ENCODE results near the gene FSCN2.
"Not testable (repeated sequence)": the region's sequence is repeated elsewhere in the genome, so short reads cannot be mapped to it uniquely, and the experiment has no call there.

The FSCN2 gene

DNA sequence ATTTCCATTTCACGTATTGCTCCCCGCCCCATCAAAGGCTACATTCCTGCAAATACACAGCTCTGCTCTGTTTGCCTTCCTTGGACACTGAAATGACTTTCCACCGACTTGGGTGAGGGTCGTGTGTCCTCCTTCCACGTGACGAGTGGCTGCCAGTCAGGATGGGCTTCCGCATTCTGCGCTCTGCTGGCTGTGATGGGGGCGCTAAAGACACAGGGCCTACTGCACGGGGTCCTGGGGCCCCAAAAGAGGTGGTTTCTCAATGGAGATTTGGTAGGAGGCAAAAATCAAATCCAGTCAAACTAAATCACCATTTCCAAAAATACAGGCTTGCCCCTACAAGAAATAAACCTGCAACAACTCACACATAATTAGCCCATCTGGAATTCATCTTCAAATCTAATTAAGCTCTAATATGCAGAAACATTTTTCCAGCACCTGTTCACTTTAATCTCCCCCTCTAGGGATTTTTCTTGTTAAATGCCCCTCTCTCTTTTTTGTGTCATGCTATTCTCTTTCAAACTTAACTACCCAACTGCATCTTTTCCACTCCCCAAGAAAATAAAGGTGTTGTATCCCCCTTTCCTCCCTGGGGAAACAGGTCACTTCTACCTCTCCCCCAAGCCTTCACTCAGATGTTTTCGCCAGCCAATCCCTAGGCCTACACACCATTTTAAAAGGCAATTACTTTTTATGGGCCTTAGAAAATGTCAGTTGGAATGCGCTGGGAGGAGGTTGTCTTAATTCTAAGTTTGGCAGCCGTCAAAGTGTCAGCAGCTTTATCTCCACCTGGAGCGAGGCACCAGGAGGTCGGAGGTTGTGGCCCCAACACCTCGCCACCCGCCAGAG lies 45.8 kb downstream of the FSCN2 start:
- no peak for DNase-seq

DNA sequence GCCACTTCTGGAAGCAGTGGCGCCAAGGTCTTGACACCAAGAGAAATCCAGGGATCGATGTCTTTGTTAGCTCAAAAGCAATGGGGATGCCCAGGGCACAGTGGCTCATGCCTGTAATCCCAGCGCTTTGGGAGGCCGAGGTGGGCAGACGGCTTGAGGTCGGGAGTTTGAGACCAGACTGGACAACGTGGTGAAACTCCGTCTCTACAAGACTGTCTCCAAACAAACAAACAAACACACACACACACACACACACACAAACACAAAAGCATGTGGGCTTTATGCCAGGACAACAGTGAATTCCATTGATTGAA lies 46.4 kb downstream of the FSCN2 start:
- DNase-seq: no peak

DNA sequence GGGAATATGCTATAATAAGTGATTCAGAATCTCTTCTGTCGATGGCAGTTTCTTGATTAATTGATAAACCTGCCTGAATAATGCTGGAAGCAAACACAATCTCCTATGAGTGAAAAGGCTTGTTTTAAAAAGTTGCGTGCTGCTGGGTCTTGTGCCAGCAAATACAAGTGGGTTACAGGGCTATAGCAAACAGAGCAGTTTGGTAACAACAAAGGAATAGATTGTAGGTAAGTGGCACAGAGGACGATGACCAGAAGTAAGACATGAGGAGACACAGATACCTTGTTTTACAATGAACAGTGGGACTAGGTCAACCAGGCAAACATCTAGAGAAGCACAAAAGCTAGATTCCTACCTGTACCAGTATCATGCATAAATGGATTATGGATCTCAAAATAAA lies 47.7 kb downstream of the FSCN2 start:
- DNase-seq: no peak

DNA sequence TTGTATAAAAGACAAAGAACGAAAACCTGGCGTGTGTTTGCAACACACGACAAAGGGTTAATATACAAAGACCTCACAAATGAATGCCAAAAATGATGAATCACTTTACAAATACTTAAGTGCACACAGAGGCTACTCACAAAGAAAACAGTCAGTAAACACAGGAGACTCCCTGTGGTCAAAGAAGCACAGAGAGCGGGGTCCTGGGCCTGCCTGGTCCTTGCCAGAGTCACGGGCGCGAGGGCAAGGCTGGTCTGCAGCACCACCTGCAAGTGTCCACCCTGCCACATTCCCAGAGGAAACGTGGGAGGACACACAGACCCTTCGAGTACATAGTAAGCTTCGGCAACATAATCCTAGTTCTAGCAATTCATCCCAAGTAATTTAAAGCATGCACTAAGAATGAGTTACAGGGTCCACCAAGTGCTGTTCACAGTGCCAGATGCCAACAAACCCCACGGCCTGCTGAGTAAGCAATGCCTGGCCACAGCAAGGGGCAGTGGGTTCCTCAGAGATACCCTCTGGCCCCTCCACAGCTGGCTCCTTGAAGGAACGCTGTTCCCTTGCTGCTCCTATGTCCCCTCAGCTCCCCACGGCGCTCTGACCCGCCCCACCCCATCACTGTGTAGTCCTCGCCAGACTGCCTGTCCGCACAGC lies 48.6 kb downstream of the FSCN2 start:
- no peak for DNase-seq

DNA sequence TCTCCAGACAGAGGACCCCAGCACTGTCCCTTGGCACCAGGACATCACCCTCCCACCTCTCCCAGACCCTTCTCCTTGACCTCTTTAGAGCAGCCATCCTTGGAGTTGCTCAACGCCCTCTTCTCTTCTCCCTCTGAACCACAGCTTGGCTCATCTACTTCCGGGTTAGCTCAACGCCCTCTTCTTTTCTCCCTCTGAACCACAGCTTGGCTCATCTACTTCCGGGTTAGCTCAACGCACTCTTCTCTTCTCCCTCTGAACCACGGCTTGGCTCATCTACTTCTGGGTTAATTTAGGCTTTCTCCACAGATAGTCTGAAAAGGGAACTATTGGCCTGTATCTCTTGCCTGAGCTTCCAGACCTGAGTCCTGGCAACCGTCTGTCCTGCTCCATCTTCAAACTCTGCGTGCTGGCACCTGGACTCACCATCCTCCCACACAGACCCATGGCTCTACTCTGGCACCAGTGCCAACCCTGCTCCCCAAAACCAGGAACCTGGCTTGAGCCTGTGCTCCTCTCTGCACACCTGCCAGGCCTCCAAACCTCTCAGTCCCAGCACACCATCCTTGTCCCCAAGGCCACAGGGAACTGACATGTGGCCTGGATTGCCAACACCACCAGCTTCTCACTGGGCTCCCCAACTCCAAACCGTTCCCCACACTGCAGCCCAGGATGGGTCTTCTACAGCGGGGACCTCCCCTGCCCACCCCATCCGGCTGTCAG lies 49.3 kb downstream of the FSCN2 start:
- no peak for DNase-seq

DNA sequence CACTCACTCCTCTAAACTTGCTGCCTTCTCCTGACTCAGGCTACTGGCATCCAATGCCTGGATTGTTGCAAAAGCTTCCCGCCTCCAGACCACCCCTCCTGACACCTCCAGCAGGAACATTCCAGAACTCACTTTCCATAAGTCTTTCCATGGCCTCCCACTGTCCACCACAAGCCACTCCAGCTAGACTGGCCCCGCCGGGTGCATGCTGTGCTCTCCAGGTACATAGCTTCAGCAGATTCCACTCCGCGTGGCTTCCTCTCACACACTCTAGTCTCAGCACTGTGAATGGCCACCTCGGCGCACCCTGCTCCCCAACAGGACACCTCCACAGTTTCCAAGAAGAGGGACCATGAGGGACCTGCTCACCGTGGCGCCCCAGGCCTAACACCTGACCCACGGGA lies 49.9 kb downstream of the FSCN2 start:
- DNase-seq: no peak

DNA sequence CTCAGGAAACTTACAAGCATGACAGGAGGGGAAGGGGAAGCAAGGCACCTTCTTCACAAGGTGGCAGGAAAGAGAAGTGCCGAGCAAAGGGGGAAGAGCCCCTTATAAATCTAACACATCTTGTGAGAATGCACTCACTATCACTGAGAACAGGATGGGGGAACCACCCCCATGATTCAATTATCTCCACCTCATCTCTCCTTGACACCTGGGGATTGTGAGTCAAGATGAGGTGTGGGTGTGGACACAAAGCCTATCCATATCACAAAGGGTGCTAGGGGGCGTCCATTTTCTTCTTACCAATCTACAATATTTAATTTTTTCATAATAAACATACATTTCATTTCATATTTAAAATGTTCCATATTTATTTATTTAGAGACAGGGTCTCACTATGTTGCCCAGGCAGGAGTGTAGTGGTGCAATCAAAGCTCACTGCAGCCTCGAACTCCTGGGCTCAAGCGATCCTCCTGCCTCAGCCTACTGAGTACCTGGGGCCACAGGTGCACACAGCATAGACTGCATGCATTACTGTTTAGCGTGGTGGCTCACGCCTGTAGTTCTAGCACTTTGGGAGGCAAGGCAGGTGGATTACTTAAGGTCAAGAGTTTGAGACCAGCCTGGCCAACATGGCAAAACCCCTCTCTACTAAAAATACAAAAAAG lies 50.5 kb downstream of the FSCN2 start:
- no peak for DNase-seq

DNA sequence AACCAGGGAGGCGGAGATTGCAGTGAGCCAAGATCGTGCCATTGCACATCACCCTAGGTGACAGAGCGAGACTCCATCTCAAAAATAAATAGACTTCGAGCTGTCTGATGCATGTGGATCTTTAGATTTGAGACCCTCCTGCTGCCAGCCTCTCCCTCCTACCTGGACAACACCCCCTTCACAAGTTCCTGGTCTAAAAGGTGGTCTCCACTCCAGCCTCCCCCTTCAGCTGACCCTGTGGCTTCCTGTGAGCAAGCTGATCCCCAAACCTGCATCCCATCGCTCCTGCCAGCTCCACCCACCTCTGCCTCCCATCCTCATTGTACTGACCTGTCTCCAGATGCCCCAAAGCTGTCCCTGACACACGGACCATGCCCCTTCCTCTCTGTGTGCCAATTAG lies 51.1 kb downstream of the FSCN2 start:
- no peak for DNase-seq

DNA sequence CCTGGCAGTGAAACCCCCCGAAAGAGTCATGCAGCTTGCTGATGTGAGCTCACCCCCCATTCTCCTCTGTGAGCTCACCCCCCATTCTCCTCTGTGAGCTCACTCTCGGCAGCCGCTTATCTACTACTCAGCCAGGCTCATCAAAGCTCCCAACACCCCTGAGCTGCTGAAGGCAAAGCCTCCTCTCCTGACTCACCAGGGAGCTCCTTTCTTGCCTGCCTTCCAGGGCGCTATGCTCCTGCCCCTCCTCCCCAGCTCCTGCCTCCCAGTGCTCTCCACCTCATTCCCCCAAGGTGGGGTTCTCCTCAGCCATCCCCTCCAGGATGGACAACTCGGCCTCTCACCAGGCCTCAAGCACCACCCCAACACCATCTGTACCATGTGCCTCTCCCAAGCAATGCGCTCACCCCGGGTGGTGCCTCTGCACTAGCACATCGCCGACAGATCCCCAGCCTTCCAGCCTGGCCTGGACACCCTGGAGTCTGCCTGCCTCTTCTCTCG lies 51.7 kb downstream of the FSCN2 start:
- DNase-seq: no peak

DNA sequence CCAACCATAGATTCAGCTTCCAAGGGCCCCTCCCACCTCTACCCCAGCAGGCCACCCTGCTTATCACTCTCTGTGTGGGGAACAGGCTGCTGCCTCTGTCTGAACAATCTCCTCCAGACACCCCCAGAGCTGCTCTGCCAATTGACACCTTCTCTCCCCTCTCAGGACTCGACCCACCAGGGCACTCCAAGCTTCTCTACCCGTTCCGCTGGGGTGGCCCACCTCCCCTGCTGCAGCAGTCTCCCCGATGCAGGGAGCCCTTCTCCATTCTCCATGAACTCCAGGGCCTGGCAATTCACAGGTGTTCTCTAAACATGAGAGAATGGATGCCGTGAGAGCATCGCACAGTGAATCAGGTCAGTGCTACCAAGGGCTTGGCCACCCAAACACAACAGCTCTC lies 52.3 kb downstream of the FSCN2 start:
- DNase-seq: no peak

DNA sequence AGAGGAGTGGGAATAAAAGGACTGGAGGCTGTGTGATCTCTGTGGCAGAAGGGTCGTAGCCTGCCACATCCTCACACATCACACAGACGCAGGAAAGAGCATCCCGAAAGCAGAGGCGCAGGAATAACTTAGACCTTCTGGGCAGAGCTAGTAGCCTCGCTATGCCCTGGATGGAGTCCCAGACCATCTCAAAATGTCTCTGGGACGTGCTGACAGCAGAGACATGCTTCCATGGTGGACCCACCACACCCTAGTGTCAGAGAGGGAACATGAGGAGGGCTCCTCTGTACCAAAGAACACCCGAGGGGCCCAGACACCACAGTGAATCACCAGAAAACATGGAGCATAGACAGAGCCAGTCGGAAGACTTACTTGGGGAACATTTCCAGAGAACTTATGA lies 53.6 kb downstream of the FSCN2 start:
- no peak for DNase-seq

DNA sequence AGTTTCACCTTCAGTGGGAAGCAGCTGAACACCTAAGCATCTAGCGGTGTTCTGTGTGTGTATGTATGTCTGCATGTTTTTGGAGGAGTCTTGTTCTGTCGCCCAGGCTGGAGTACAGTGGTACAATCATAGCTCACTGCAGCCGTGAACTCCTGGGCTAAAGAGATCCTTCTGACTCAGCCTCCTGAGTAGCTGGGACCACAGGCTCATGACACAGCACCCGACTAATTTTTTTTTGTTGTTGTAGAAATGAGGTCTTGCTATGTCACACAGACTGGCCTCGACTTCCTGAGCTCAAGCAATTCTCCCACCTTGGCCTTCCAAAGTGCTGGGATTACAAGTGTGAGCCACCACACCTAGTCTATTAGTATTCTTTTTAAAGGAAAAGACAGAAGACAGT lies 54.2 kb downstream of the FSCN2 start:
- no peak for DNase-seq

DNA sequence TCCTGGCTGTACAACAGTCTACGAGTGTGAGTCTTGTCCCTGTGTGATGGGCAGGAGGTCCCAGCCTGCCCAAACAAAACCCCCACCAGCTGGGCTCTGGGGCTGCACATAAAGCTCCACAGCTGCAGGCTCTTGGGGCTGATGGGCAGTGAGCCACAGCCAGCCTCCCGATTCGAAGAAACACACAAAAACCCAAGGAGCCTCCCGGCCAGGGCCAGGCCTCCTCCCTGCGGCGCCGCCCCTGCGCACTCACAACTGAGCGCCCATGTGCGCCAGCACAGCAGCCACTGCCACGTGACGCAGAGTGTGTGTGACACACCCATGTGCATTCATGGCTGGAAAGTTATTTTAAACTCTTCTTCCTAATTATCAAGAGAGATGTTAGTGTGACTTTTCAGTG lies 54.6 kb downstream of the FSCN2 start:
- DNase-seq: peak in 2 of 58 donors; percentile 2 to 12

DNA sequence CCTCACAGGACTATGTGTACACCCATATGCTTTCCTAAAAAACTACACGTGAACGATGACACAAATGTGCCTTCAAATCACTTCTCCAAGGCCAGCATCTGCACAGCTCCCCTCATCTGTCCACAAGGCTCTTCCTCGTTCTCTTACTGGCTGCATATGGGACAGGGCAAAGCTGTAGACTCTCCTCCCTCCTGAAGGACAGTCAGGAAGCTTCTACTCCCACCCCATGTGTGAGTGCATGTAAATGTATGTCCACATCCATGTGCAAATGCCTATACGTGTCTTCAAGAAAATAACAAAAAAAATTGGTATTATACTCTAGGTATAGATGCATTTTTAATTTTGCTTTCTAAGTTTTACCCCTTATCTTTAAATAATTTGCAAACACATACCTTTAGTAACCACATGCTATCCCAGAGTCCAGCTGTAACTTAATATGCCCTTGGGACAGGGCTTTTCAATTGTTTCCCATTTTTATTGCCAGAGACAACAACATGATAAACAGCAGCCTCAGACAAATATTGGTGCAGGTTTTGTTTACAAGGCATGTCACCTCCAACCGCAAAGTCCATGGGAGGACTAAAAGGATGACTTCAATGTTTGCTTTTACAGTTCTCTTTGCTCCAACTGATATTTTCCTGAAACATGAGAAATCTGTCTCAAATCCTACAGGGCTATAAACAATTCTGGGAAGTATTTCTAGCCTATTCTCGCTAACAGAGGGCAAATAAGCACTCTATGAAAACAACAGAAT lies 55.6 kb downstream of the FSCN2 start:
- DNase-seq: no peak

DNA sequence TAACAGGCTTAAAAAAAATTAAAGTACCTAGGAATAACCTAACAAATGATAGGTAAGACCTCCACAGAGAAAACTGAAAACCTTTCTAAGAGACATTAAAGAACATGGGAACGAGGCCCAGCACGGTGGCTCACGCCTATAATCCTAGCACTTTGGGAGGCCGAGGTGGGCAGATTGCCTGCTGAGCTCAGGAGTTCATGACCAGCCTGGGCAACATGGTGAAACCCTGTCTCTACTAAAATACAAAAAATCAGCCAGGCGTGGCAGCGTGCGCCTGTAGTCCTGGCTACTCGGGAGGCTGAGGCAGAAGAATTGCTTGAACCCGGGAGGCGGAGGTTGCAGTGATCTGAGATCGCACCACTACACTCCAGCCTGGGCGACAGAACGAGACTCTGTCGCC lies 56.6 kb downstream of the FSCN2 start:
- not testable (repeated sequence) for DNase-seq

DNA sequence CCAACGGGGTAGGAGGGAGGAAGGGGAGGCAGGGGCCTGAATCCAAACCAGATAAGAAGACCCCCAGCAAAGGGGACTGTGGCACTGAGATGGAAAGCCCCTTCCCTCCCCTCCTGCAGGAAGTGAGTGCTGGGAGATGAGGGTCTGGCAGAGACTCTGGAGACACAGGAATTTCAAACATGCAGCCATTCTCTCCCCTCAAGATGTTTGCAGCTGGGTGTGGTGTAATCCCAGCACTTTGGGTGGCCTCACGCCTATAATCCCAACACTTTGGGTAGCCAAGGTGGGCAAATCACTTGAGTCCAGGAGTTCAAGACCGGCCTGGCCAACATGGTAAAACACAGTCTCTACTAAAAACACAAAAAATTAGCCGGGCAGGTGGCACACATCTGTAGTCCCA lies 57.9 kb downstream of the FSCN2 start:
- no peak for DNase-seq

Data from anterior cingulate cortex (tissue), 58 donors.